Fibroblast of lung (primary cell): Measurements from ENCODE around the gene HUNK.

ENCODE experiments used
- CTCF ChIP-seq, 2 donors: IDR thresholded peaks in 1 of 2; conservative IDR thresholded peaks in 1 of 2; 1 replicate in 1 of 2; 2 replicates in 1 of 2; pipeline ENCODE4 v1.5.1; 2011 to 2012; ENCODE audit warnings: low read length in 2 of 2, control low read depth in 1 of 2, inconsistent platforms in 1 of 2, low read depth in 1 of 2, mild to moderate bottlenecking in 1 of 2
- EZH2 ChIP-seq: IDR thresholded peaks from 2 replicates; pipeline ENCODE4 v1.5.1; 2012; ENCODE audit warnings: low read length, control low read depth, mild to moderate bottlenecking; ENCODE audit errors: missing control alignments

- TF ChIP-seq EZH2 (no peak), CTCF (conservative IDR thresholded peaks at IDR 0.05 in 1 of 2, IDR thresholded peaks at IDR 0.05 in 1 of 2; ENCODE audit: low read depth in 1 of 2, low read length in 2 of 2) (no peak)
These were observed 22.4 kb downstream of the HUNK start for GRCh38 chr21:31895077-31895835.
